Cerebellar cortex (tissue), 1 donor: ENCODE results near the gene PSMD13.

Experiments used
- DNase-seq: peaks from one replicate; pipeline ENCODE4 v3.0.0-alpha.2; 2015; ENCODE audit warnings: low spot score

Gene PSMD13

DNA sequence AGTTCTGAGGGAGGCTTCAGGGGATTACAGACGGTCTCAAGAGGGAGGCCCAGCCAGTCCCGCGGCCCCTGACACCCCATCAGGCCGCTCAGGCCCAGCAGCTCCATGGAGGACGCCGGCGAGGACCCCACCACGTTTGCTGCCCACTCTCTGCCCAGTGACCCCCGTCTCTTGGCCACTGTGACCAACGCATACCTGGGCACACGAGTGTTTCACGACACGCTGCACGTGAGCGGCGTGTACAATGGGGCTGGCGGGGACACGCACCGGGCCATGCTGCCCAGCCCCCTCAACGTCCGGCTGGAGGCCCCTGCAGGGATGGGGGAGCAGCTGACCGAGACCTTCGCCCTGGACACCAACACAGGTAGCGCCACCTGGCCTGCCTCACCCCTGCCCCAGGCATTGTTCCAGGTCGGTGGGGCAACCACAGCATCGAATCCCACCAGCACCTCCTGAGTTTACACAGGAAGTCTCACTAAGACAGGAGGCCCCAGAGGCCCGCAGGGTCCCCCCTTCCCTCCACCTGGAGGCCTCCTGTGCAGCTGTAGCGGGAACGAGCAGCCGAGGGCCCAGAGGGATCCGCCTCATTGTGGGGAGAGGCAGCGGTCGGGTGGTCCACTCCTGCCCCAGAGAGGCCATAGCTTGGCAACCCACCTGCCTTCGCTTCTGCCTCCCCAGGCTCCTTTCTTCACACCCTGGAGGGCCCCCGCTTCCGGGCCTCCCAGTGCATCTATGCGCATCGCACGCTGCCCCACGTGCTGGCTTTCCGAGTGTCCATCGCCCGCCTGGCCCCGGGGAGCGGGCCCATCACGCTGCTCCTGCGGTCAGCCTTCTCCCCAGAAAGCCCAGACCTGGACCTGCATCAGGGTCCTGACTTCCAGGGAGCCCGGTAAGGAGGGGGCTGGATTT lies 53.2 kb downstream of the PSMD13 start:
- no peak for DNase-seq

DNA sequence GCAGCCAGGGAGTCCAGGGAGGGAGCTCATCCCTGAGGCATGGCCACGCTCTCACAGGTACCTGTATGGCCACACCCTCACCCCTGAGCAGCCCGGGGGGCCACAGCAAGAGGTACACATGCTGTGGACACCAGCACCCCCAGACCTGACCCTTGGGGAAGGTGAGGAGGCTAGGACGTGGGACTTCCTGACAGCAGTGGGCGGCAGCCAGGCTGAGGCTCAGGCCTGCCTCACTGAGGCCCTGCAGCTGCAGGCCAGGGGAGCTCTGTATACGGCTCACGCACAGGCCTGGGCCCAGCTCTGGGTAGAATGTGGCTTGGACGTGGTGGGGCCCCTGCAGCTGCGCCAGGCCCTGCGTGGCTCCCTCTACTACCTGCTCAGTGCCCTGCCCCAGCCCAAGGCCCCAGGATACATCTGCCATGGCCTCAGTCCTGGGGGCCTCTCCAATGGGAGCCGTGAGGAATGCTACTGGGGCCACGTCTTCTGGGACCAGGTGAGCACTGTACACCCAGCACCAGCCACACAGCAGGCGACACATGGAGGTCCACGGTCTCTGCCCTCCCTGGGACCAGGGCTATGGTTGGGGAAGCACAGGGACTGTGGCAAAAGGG lies 54.0 kb downstream of the PSMD13 start:
- no peak for DNase-seq

DNA sequence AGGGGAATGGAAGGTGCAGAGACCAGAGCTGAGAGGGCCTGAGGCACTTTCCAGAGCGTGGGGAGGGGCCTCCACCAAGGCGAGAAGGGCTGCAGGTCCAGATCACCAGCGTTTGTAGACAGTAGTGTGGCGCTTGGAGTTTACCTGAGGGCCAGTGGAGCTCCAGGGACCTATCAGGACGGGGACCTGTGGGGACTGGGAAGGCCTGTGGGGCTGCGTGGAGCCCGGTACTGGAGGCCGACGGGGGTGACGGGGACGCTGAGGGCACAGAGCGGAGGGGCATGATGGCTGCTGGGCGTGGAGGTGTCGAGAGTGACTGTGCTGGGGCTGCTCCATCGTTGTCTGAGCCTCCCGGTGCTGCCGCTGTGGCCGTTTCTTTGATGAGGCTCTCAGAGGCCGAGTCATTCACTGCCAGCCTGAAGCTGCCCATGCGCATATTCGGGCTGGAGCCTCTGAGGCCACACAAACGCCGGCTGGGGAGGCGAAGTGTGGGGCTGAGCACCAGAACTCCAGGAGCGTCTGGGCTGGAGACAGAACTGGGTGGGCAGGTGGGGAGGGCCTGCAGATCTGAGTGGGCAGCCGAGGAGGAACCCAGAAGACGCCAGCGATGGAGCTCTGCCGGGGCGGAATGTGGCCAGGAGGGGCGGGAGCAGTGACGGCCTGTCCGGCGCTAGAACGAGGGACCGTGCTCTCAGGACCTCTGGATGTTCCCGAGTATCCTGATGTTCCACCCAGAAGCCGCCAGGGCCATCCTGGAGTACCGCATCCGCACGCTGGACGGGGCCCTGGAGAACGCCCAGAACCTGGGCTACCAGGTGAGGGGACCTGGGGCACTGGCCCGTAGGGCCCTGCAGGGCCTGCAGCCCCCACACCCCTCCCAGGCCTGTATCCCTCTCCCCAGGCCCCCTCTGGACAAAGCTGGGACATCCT lies 54.8 kb downstream of the PSMD13 start:
- DNase-seq, result no peak

DNA sequence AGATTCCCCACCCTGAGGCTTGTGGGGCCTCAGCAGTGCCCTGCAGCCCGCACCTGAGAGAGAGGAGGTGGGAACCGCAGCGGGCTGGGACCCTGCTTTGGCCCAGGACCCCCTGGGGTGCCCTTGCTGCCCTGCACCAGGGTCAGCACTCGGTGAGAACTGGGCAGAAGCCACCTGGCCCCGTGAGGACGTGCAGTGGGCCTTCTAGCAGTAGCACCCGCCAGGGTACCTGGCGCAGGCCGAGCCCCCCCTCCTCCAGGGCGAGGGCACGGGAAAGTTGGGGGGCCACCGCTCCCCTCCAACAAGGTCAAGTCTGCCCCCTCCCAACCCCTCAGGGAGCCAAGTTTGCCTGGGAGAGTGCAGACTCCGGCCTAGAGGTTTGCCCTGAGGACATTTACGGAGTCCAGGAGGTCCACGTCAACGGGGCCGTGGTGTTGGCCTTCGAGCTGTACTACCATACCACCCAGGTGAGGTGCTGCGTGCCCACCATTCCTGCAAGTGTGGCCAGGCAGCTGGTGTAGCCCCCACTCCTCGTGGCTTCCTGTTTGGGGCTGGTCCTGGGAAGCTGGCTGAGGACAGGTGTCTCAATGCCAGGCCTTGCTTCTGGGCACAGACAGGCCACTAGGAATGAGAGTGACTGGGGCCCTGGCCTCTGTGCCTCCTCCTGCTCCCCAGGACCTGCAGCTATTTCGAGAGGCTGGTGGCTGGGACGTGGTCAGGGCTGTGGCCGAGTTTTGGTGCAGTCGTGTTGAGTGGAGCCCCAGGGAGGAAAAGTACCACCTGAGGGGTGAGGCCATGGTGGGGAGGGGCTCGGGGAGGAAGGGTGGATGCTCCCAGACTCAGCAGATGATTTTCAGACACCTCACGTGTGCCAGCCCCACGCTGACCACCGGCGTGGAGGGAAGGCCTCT lies 55.7 kb downstream of the PSMD13 start:
- DNase-seq, result no peak

DNA sequence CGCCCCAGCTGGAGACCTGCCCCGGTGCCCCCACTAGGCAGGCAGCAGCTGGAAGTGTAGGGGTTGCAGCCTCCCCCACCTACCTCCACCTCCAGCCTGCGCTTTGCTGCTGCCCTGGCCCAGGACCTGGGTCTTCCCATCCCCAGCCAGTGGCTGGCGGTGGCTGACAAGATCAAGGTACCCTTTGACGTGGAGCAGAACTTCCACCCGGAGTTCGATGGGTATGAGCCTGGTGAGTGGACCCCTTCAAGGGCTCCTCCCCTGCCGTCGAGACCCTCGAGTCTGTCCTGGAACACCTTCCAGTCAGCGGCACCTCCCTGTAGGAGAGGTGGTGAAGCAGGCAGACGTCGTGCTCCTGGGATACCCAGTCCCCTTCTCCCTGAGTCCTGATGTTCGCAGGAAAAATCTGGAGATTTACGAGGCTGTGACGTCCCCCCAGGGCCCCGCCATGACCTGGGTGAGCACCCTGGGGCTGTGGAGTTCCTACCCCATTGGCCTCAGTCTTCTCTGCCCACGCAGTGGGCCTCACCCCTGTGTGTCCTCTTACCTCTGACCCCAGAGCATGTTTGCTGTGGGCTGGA lies 56.6 kb downstream of the PSMD13 start:
- no peak for DNase-seq

DNA sequence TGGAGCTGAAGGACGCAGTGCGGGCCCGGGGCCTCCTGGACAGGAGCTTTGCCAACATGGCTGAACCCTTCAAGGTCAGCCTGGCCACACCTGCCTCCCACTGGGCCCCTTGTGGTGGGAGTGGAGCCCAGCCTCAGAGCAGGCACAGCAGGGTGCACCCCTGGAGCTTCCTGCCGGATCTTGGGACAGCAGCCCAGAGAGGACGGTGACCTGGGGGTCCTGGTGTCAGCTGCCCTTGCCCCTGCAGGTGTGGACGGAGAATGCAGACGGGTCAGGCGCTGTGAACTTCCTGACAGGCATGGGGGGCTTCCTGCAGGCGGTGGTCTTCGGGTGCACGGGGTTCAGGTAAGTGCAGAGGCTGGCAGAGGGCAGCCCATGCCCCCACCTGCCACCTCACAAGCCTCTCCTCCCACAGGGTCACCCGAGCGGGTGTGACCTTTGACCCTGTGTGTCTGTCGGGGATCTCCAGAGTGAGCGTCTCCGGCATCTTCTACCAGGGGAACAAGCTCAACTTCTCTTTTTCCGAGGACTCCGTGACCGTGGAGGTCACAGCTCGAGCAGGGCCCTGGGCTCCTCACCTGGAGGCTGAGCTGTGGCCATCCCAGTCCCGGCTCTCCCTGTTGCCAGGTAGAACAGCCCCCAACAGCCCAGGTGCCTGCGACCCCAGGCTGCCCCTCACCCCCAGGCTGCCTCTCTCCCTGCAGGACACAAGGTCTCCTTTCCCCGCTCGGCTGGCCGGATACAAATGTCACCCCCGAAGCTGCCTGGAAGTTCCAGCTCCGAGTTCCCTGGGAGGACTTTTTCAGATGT lies 57.3 kb downstream of the PSMD13 start:
- DNase-seq, result no peak

DNA sequence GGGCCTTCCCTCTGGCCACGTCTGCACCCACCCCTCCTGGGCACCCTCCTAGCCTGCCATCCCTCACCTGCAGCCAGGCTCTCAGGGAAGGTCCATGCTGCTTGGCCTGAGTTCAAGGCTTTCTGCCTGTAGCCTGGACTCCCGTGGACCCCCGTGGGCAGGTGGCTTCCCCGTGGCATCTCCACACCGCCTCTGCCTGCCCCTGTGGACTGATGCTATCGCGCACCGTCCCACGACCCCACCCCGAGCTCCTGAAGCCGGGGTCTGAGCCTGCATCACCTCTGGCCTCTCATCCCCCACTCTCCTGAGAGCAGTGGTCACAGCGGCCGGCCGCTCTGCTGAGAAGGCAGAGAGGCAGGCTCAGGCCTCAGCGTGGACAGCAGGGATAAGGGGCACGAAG lies 58.0 kb downstream of the PSMD13 start:
- DNase-seq, result no peak

DNA sequence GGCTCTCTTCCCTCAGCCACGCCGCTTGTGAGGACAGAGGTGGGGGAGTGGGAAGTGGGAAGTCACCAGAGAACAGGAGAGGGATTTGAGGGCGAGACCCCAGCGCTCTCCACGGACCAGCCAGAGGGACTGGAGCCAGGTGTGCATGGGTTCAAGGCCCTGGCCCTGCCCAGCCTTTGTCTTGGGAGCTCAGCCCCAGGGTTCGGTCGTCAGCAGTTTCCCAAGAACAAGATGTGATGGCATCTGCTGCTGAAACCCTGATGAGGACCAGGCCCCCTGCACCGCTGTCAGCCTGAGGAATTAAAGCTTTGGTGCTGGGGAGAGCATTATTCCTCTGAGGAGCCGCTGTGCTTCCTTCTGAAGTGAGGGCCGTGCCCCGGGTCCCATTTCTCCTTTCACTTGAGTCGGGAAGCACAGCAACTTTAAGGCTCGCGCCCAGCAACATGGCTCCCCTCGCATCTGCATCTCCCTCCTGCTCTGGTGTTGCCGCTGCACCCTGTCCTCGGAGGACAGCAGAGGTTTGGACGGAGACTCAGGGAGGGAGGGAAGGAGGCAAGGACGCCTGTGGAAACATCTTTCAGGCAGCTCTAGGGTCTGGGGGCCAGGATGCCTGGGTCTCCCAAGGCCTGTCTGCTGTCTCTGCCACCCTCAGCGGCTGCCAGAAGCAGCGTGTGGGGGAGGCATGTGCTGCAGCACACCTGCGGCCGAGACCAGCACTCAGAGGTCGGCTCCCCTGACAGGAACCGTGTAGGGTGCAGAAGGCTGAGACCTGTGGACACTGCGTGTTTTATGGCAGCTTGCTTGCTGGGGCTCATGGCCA lies 58.8 kb downstream of the PSMD13 start:
- no peak for DNase-seq

DNA sequence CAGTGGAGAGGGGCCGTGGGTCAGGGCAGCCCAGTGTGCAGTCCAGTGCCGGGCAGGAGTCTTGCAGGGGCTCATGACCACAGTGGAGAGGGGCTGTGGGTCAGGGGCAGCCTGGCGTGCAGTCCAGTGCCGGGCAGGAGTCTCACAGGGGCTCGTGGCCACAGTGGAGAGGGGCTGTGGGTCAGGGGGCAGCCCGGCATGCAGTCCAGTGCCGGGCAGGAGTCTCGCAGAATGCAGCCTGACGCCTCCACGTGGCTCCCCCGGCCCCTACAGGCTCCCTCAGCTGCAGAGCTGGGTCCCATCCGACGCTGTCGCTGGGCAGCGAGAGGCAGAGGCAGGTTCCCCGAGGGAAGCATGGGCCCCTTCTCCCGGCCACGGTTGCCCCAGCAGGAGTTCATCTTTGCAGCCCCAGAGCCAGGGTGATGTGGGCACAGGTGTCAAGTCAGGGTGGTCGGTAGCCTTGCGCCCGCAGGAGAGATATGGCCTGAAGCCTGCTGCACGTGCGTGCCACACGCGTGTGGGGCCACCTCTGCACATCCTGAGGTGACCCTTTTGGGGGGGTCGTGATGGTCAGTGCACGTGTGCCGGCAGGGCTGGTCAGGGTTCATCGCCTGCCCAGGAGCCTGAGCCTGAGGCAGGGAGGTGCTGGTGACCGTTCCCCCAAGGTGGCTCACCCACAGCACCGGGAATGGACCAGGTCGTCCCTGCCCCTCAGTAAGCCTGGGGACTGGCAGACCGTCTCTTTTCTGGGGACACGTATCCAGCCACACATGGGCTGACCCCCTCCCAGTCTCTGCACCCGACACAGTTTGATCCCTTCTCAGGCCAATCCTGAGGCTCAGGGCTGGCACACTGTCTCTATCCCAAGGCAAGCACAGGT lies 59.6 kb downstream of the PSMD13 start:
- DNase-seq, result no peak

DNA sequence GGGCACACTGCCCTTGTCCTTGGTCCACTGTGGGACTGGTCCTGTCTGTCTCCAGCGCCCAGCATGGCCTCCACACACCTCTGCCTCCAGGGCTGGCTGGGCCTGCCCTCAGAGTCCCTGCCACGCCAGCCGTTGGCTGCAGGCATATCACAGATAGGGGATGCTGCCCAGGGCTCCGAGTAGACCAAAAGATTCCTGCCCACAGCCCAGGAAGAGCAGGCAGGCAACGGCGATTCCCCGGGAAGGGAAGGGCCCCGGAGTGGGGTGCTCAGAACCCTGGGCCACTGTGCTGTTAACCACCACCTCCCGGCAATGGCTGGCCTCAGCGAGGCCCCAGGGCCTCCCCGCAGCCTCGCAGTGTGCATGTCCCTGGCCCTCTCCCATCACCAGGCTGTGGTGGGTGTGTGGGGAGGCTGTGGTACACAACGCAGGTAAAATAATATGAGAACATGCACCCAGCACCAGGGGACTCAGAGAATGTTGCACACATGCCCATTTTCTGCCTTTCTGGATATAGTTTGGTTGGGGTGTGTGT lies 60.3 kb downstream of the PSMD13 start:
- DNase-seq, result no peak

DNA sequence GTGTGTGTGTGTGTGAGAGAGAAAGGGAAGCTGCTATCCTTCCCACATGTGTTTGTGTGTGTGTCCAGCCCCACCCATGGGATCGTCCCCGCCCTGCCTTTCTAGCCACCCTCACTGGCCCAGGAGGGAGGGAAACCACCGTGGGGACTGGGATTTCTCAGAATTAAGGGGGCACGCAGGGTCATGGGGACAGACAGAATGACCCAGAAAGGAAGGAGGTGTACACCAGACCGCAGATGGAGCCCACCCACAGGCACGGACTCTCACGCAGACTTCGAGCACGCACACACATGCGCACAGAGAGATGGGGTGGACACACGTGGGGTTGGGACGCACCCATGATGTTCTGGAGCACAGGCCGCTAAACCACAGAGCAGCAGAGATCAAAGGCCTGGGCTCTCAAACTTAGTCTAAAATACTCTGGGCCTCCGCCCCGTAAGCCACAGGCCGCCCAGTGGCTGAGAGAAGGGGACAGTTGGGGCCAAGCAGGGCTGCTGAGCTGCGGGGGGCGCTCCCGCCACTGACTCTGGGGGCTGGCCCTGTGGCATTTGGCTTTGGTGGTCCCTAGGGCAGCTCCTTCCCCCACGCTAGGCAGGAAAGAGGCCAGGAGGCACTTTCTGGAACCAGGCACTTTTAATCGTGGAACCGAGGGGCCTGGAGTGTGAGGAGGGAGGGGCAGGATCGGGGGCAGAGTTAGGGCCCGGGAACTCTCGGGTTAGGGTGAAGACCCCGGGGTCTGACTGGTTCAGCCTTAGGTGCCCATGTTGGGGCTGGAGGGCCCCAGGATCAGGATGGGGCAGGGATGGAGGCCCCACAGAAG lies 61.0 kb downstream of the PSMD13 start:
- no peak for DNase-seq

DNA sequence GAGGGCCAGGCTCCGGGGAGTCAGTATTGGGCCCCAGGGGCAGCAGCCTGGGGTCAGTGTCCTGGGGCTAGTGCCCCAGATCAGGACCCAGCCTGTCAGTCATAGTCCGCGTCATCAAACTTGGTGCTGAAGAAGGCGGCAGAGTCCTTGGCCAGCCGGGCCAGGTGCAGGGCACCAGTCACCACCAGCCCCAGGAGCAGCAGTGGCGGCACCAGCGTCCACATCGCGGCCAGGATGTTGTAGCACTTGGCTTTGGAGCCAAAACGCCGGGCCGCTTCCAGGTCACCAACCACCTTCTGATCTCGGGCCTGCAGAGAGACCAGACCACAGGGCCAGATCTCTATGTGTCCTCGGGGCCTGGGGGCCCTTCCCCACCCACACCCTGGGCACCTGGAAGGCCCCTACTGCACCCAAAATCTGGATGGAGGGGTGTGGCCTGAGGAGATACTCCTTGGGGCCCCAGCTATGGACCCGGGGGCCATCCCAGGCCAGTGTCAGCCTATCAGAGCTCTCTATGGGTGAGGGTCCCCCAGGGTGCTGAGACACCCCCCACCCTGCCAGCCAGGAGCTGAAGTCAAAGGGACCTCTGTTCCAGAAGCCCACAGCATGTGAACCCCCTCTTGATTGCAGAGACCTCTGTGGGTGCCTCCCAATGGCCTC lies 61.8 kb downstream of the PSMD13 start:
- DNase-seq, result no peak

DNA sequence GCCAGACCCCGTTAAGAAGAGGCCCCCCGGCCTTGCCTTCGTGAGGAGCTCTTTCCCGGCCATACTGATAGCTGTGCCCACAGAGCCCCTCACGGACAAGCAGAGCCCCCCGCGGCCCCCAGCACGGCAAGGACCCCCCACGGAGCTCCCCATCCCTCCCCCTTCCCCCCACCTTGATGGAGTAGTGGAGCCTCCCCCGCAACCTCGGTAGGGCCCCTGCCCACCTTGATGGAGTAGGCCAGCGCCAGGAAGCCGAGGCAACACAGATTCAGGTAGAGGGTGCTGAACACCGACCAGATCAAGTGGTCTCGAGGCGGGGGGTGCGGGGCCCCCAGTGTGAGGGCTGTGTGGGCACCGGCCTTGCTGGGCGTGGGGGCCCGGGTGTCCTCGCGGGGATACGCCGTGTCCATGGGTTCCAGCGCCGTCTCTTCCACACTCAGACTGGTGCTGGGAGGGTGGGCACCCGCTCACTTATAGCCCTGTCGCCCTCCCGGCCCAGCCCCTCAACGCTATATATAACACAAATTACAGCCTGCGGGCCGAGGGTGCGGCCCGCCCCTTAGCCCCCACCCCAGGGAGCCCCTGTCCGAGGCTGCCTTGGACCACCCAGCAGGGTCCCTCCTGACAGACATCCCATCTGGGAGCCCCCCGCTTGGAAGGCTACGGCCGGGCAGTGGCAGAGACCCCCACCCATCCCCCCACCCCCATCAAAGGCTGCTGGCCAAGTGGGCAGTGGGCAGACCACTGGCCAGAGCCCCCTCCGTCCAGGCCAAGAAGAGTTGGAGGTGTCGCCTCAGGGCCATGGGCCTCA lies 62.5 kb downstream of the PSMD13 start, which contains the start of gene IFITM5:
Gene IFITM5 (minus strand): TSS at position 446 of the 811 bp plus-strand sequence. CDS start 36 bp downstream, at position 410.
- no peak for DNase-seq

DNA sequence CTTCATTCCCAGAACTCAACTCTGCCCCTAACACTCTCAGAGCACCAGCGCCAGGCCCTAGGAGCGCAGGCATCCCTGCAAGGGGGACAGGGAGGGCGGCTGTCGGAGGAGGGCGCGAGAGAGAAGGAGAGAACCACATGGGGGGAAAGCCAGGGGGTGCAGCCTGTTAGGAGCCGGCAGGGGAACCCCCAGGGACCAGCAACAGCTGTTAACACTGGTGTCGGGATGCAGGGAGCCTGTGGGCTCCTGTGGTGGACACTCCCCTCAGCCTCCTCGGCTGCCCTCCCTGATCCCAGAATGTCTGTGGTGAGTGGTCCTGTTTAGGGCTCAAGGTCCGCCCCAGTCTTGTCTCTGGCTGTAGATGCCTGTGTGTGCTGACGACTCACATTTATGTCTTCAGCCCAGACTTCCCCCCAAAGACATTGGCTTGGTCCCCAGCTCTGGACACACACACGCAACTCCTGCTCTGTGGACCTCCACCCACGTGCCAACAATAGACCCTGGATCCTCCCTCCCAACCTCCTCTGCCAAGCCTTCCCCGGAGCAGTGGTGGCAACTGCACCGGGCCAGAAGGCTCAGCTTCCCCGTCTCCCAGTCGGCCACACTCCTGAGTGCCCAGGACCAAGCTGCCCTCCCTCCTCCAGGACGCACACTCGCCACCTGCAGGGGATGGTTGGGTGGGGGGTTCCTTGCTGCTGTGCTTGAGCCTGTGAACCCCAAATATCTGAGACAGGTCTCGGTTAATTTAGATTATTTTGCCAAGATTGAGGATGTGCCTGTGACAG lies 63.4 kb downstream of the PSMD13 start:
- DNase-seq, result no peak
